ENCODE data around the gene ENOX1.

Gene ENOX1

GRCh38 chr13:43804461-43805070 is 17.8 kb upstream of the ENOX1 start:
- Histone ChIP-seq H3K4me3 (ENCODE audit: low read depth, low read length) (peak overlapping the region; percentile 66), H3K79me2 (ENCODE audit: control insufficient read depth, insufficient read depth, low read length, unreplicated experiment) (no peaks in the 10 kb centered on the region), H3K27ac (ENCODE audit: low read depth, low read length) (peak overlapping the region; percentile 80), H3K27me3 (ENCODE audit: insufficient read depth, low read length) (no peaks in the 10 kb centered on the region), H3K36me3 (ENCODE audit: insufficient read depth, low read length) (no peaks in the 10 kb centered on the region), H3K4me1 (ENCODE audit: control insufficient read depth, insufficient read depth, low read length, unreplicated experiment) (peaks cover 10% of the 10 kb centered on the region), H2AFZ (ENCODE audit: low read length, unreplicated experiment) (peak overlapping the region; percentile 32)

DNA sequence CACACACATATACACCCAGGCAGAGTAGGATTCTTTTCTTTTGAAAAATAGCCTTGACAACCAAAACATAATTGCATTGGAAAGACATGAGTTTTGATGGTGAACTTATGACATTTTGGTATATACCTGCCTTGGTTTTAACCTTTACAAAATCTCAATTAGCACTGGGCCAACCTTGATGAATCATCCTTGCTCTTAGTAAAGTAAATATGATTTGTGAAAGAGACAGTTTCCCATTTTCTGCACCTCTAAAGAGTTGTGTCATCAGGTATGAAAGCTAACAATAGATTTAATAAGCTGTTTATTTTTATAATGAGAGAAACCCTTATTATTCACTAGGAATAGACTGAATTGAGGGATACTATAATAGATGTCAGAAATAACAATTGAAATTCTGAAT is 15.7 kb upstream of the ENOX1 start:
- Histone ChIP-seq H3K27me3 (ENCODE audit: insufficient read depth, low read length) (no peaks in the 10 kb centered on the region), H3K4me3 (ENCODE audit: low read depth, low read length) (no peak overlapping the region), H3K27ac (ENCODE audit: low read depth, low read length) (no peak overlapping the region)

GRCh38 chr13:43800828-43801227 is 14.1 kb upstream of the ENOX1 start:
- no peak overlapping the region for H2AFZ ChIP-seq (ENCODE audit: low read length, unreplicated experiment)
- no peaks in the 10 kb centered on the region for H3K36me3 ChIP-seq (ENCODE audit: insufficient read depth, low read length)
- no peak overlapping the region for H3K27ac ChIP-seq (ENCODE audit: low read depth, low read length)
- no peaks in the 10 kb centered on the region for H3K79me2 ChIP-seq (ENCODE audit: control insufficient read depth, insufficient read depth, low read length, unreplicated experiment)
- peaks cover 9% of the 10 kb centered on the region for H3K4me1 ChIP-seq (ENCODE audit: control insufficient read depth, insufficient read depth, low read length, unreplicated experiment)
- H3K27me3 ChIP-seq (ENCODE audit: insufficient read depth, low read length) = no peaks in the 10 kb centered on the region
- H3K4me3 ChIP-seq (ENCODE audit: low read depth, low read length) = no peak overlapping the region

More for the DNA sequence above, 15.7 kb upstream of the ENOX1 start:
- no peaks in the 10 kb centered on the region for H3K79me2 ChIP-seq (ENCODE audit: control insufficient read depth, insufficient read depth, low read length, unreplicated experiment)
- H3K36me3 ChIP-seq (ENCODE audit: insufficient read depth, low read length) = no peaks in the 10 kb centered on the region
- H2AFZ ChIP-seq (ENCODE audit: low read length, unreplicated experiment) = no peak overlapping the region
- H3K4me1 ChIP-seq (ENCODE audit: control insufficient read depth, insufficient read depth, low read length, unreplicated experiment) = peaks cover 10% of the 10 kb centered on the region

GRCh38 chr13:43799191-43799590 is 12.4 kb upstream of the ENOX1 start:
- Histone ChIP-seq H2AFZ (ENCODE audit: low read length, unreplicated experiment) (no peak overlapping the region), H3K4me3 (ENCODE audit: low read depth, low read length) (no peak overlapping the region), H3K27ac (ENCODE audit: low read depth, low read length) (no peak overlapping the region)

DNA sequence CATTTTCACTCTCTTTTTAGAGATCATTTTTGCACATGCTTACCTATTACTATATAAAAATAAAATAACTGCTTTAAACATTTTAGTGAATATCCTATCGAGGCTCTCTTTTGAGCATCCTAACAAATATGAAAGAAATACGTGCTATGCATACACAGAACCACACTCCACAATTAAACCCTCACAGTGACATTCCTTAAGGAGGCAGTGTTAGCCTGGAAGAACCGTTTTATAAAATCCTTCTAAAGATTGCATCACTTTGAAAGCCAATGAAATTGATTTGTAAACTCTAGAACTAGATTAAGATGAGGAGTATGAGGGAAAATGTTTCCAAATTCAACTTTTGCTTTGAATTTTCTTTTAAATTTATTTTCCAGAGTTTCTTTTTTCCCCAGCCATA is 11.1 kb upstream of the ENOX1 start:
- Histone ChIP-seq H3K27me3 (ENCODE audit: insufficient read depth, low read length) (no peaks in the 10 kb centered on the region), H2AFZ (ENCODE audit: low read length, unreplicated experiment) (no peak overlapping the region), H3K4me1 (ENCODE audit: control insufficient read depth, insufficient read depth, low read length, unreplicated experiment) (no peaks in the 10 kb centered on the region), H3K4me3 (ENCODE audit: low read depth, low read length) (no peak overlapping the region), H3K27ac (ENCODE audit: low read depth, low read length) (no peak overlapping the region), H3K36me3 (ENCODE audit: insufficient read depth, low read length) (no peaks in the 10 kb centered on the region), H3K79me2 (ENCODE audit: control insufficient read depth, insufficient read depth, low read length, unreplicated experiment) (no peaks in the 10 kb centered on the region)

More at GRCh38 chr13:43799191-43799590, 12.4 kb upstream of the ENOX1 start:
- H3K36me3 ChIP-seq (ENCODE audit: insufficient read depth, low read length) = no peaks in the 10 kb centered on the region
- H3K4me1 ChIP-seq (ENCODE audit: control insufficient read depth, insufficient read depth, low read length, unreplicated experiment) = no peaks in the 10 kb centered on the region
- no peaks in the 10 kb centered on the region for H3K79me2 ChIP-seq (ENCODE audit: control insufficient read depth, insufficient read depth, low read length, unreplicated experiment)
- H3K27me3 ChIP-seq (ENCODE audit: insufficient read depth, low read length) = no peaks in the 10 kb centered on the region

GRCh38 chr13:43797159-43797558 is 10.4 kb upstream of the ENOX1 start:
- H3K27ac ChIP-seq (ENCODE audit: low read depth, low read length) = no peak overlapping the region

GRCh38 chr13:43794416-43794815 is 7.6 kb upstream of the ENOX1 start:
- H2AFZ ChIP-seq (ENCODE audit: low read length, unreplicated experiment) = no peak overlapping the region
- no peaks in the 10 kb centered on the region for H3K27me3 ChIP-seq (ENCODE audit: insufficient read depth, low read length)
- H3K27ac ChIP-seq (ENCODE audit: low read depth, low read length) = no peak overlapping the region
- H3K79me2 ChIP-seq (ENCODE audit: control insufficient read depth, insufficient read depth, low read length, unreplicated experiment) = no peaks in the 10 kb centered on the region
- no peaks in the 10 kb centered on the region for H3K36me3 ChIP-seq (ENCODE audit: insufficient read depth, low read length)
- H3K4me3 ChIP-seq (ENCODE audit: low read depth, low read length) = no peak overlapping the region
- no peaks in the 10 kb centered on the region for H3K4me1 ChIP-seq (ENCODE audit: control insufficient read depth, insufficient read depth, low read length, unreplicated experiment)

More at GRCh38 chr13:43797159-43797558, 10.4 kb upstream of the ENOX1 start:
- no peak overlapping the region for H2AFZ ChIP-seq (ENCODE audit: low read length, unreplicated experiment)
- no peak overlapping the region for H3K4me3 ChIP-seq (ENCODE audit: low read depth, low read length)
- H3K79me2 ChIP-seq (ENCODE audit: control insufficient read depth, insufficient read depth, low read length, unreplicated experiment) = no peaks in the 10 kb centered on the region
- H3K4me1 ChIP-seq (ENCODE audit: control insufficient read depth, insufficient read depth, low read length, unreplicated experiment) = no peaks in the 10 kb centered on the region
- H3K27me3 ChIP-seq (ENCODE audit: insufficient read depth, low read length) = no peaks in the 10 kb centered on the region
- H3K36me3 ChIP-seq (ENCODE audit: insufficient read depth, low read length) = no peaks in the 10 kb centered on the region

DNA sequence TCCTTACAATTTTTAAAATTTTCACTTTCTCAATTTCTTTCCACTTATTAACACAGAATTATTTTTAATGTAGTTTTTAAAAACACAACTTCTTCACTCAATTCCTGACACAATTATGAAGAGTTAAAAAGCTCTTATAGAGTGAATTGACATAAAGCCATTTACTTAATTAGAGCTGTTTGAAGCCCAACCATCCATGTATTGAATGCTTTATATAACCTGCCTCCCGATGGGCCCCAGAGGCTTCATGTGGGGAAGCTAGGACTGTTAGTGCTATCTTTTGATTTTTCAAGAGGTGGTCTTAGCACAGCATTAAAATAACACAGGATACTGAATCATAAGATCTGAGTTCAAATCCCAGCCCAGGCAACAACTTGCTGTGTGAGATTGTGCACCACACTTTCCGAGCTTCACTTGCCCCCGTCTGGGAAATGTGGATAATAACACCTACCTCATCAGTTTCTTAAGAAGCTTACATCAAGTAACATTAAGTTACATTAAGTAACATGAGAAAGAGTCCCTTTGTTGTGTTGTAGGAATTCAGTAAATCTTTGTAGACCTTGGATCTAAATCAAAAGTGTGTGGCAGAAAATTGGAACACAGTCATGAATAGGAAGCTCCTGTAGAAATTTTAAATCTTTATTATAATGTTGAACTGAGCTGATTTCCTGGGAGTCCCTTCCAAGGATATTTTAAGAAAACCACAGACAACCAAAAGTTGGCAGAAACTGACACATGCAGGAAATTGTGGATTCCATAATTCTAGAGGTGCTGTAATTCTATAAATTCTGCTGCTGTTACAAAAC is 5.5 kb upstream of the ENOX1 start:
- no peak overlapping the region for H2AFZ ChIP-seq (ENCODE audit: low read length, unreplicated experiment)

GRCh38 chr13:43787997-43788396 is 1.2 kb upstream of the ENOX1 start:
- no peaks in the 10 kb centered on the region for H3K36me3 ChIP-seq (ENCODE audit: insufficient read depth, low read length)
- H3K79me2 ChIP-seq (ENCODE audit: control insufficient read depth, insufficient read depth, low read length, unreplicated experiment) = no peaks in the 10 kb centered on the region
- no peak overlapping the region for H3K27ac ChIP-seq (ENCODE audit: low read depth, low read length)
- H3K4me1 ChIP-seq (ENCODE audit: control insufficient read depth, insufficient read depth, low read length, unreplicated experiment) = peaks cover 20% of the 10 kb centered on the region
- peak overlapping the region; percentile 80 for H3K4me3 ChIP-seq (ENCODE audit: low read depth, low read length)
- no peaks in the 10 kb centered on the region for H3K27me3 ChIP-seq (ENCODE audit: insufficient read depth, low read length)
- H2AFZ ChIP-seq (ENCODE audit: low read length, unreplicated experiment) = no peak overlapping the region

More for the DNA sequence above, 5.5 kb upstream of the ENOX1 start:
- no peaks in the 10 kb centered on the region for H3K36me3 ChIP-seq (ENCODE audit: insufficient read depth, low read length)
- H3K4me3 ChIP-seq (ENCODE audit: low read depth, low read length) = no peak overlapping the region
- no peak overlapping the region for H3K27ac ChIP-seq (ENCODE audit: low read depth, low read length)
- peaks cover 6% of the 10 kb centered on the region for H3K4me1 ChIP-seq (ENCODE audit: control insufficient read depth, insufficient read depth, low read length, unreplicated experiment)
- no peaks in the 10 kb centered on the region for H3K79me2 ChIP-seq (ENCODE audit: control insufficient read depth, insufficient read depth, low read length, unreplicated experiment)
- H3K27me3 ChIP-seq (ENCODE audit: insufficient read depth, low read length) = no peaks in the 10 kb centered on the region

- no peak overlapping the region for H3K27ac ChIP-seq (ENCODE audit: low read depth, low read length)
Observed at GRCh38 chr13:43787518-43787891, 733 bp upstream of the ENOX1 start.

DNA sequence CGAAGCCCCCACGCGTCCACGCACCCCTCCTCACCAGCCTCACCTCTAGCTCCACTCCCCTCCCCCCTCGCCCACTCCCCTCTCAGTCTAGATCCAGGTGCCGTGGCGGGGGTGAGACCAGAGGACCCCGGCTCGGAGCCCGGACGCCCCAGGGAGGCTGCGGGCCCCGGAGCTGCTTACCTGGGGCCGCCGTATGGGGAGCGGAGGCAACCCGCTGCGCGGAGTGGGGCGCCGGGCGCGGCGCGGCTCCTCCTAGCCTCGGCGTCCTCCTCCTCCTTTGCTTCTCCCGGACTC is 353 bp downstream of the ENOX1 start:
- peak overlapping the region; percentile 46 for H2AFZ ChIP-seq (ENCODE audit: low read length, unreplicated experiment)

More at GRCh38 chr13:43787518-43787891, 733 bp upstream of the ENOX1 start:
- Histone ChIP-seq H2AFZ (ENCODE audit: low read length, unreplicated experiment) (peak overlapping the region; percentile 91), H3K27me3 (ENCODE audit: insufficient read depth, low read length) (no peaks in the 10 kb centered on the region), H3K79me2 (ENCODE audit: control insufficient read depth, insufficient read depth, low read length, unreplicated experiment) (no peaks in the 10 kb centered on the region), H3K4me1 (ENCODE audit: control insufficient read depth, insufficient read depth, low read length, unreplicated experiment) (peaks cover 20% of the 10 kb centered on the region), H3K36me3 (ENCODE audit: insufficient read depth, low read length) (no peaks in the 10 kb centered on the region), H3K4me3 (ENCODE audit: low read depth, low read length) (peak overlapping the region; percentile 80)

More for the DNA sequence above, 353 bp downstream of the ENOX1 start:
- Histone ChIP-seq H3K27ac (ENCODE audit: low read depth, low read length) (no peak overlapping the region), H3K79me2 (ENCODE audit: control insufficient read depth, insufficient read depth, low read length, unreplicated experiment) (no peaks in the 10 kb centered on the region), H3K4me1 (ENCODE audit: control insufficient read depth, insufficient read depth, low read length, unreplicated experiment) (peaks cover 20% of the 10 kb centered on the region), H3K4me3 (ENCODE audit: low read depth, low read length) (peak overlapping the region; percentile 80), H3K36me3 (ENCODE audit: insufficient read depth, low read length) (no peaks in the 10 kb centered on the region), H3K27me3 (ENCODE audit: insufficient read depth, low read length) (no peaks in the 10 kb centered on the region)

Data from ACC112 (cell line).